WERI-Rb-1 (cell line): ENCODE results near the gene COL19A1.

Experiments
- DNase-seq: peaks from one replicate; pipeline ENCODE4 v3.0.0-alpha.2; 2020
- H3K27ac ChIP-seq: fragments of 250-450 bp; sonication (Bioruptor Pico); 2 replicates; pipeline ENCODE4 v1.5.1; 2020; ENCODE audit warnings: mild to moderate bottlenecking, moderate library complexity
- H3K27me3 ChIP-seq: fragments of 250-450 bp; sonication (Bioruptor Pico); 2 replicates; pipeline ENCODE4 v1.5.1; 2021; ENCODE audit warnings: mild to moderate bottlenecking, low read depth, moderate library complexity; ENCODE audit not compliant: insufficient read depth, severe bottlenecking
- H3K36me3 ChIP-seq: fragments of 250-450 bp; sonication (Bioruptor Pico); 2 replicates; pipeline ENCODE4 v1.5.1; 2020; ENCODE audit warnings: mild to moderate bottlenecking, moderate library complexity
- H3K4me3 ChIP-seq: 2 replicates; pipeline ENCODE4 v1.5.1; 2011; ENCODE audit warnings: low read depth, mild to moderate bottlenecking, control low read depth, low read length
- H3K9me3 ChIP-seq: fragments of 250-450 bp; sonication (Bioruptor Pico); 2 replicates; pipeline ENCODE4 v1.5.1; 2021; ENCODE audit warnings: mild to moderate bottlenecking, moderate library complexity; ENCODE audit not compliant: severe bottlenecking
- TF ChIP-seq, protein P1 (sequence below): IDR thresholded peaks from 2 replicates; pipeline ENCODE4 v1.5.1; 2011; ENCODE audit warnings: low read depth, mild to moderate bottlenecking, control low read depth, inconsistent platforms, low read length

COL19A1 gene

DNA sequence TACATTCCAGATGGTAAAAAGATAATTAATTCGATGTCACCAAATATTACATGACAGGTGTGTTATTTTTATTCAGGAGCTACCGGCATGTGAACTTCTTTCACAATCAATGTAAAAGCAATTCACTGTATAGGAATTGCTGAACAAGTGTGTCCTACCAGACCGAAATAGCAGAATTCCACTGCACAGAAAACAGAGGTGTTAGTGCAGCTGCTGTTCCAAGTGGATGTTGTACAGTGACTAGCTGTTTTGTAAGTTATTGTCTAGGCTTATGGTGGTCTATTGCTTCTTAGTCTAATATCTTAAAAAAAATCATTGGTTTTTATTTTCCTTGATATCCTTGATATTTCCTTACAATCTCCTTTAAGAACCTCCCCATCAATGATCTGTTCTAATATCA lies 107.4 kb downstream of the COL19A1 start:
- no peak overlapping the region for H3K4me3 ChIP-seq
- no peak for DNase-seq
- no peaks in the 10 kb centered on the region for H3K27me3 ChIP-seq
- no peaks in the 10 kb centered on the region for H3K9me3 ChIP-seq
- no peaks in the 10 kb centered on the region for H3K36me3 ChIP-seq
- no peak overlapping the region for H3K27ac ChIP-seq
- TF ChIP-seq, protein P1, sequence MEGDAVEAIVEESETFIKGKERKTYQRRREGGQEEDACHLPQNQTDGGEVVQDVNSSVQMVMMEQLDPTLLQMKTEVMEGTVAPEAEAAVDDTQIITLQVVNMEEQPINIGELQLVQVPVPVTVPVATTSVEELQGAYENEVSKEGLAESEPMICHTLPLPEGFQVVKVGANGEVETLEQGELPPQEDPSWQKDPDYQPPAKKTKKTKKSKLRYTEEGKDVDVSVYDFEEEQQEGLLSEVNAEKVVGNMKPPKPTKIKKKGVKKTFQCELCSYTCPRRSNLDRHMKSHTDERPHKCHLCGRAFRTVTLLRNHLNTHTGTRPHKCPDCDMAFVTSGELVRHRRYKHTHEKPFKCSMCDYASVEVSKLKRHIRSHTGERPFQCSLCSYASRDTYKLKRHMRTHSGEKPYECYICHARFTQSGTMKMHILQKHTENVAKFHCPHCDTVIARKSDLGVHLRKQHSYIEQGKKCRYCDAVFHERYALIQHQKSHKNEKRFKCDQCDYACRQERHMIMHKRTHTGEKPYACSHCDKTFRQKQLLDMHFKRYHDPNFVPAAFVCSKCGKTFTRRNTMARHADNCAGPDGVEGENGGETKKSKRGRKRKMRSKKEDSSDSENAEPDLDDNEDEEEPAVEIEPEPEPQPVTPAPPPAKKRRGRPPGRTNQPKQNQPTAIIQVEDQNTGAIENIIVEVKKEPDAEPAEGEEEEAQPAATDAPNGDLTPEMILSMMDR: no peak

DNA sequence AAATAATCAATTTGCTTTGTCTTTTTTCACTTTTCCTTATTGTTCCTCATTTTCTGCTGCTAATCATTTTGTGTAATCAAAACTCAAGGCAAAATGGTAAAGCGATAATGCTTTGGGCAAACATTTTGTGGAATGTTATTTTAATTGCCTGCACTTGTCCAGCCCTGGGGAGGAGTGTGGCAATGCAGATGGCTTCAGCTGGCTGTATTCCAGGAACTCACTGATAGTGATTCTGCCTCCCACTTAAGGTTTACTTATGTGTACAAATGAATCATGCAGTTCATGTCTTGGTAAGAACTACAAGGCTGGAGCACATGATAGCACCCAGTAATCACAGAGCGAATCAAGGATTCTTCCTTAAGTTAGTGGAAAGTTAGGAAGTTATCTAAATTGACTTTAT lies 107.8 kb downstream of the COL19A1 start:
- no peak overlapping the region for H3K4me3 ChIP-seq
- H3K36me3 ChIP-seq: no peaks in the 10 kb centered on the region
- no peaks in the 10 kb centered on the region for H3K9me3 ChIP-seq
- no peaks in the 10 kb centered on the region for H3K27me3 ChIP-seq
- H3K27ac ChIP-seq: no peak overlapping the region
- no peak for DNase-seq
- TF ChIP-seq, protein P1: no peak

DNA sequence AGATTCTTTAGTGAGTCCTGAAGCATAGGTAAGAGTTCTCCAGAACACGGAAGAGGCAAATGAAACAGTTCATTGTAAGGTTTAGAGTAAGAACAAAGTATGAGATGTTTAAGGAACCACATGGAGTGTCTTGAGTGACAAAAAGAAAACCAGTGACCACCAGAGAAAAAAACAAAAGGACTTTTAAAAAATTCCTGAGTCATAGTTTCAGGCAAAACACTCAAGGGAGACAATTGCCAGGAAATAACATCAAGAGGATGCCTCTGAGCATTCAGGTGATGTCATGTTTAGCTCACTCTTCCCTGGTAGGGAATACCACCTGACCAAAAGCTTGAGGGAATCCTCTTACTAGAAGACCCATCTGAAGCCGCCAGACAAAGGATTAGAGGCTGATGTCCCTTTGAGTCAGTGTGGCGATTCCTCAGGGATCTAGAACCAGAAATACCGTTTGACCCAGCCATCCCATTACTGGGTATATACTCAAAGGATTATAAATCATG lies 110.3 kb downstream of the COL19A1 start:
- H3K9me3 ChIP-seq: no peaks in the 10 kb centered on the region
- TF ChIP-seq, protein P1: no peak
- no peaks in the 10 kb centered on the region for H3K36me3 ChIP-seq
- peak; percentile 12 for DNase-seq
- H3K4me3 ChIP-seq: no peak overlapping the region
- no peaks in the 10 kb centered on the region for H3K27me3 ChIP-seq
- no peak overlapping the region for H3K27ac ChIP-seq

DNA sequence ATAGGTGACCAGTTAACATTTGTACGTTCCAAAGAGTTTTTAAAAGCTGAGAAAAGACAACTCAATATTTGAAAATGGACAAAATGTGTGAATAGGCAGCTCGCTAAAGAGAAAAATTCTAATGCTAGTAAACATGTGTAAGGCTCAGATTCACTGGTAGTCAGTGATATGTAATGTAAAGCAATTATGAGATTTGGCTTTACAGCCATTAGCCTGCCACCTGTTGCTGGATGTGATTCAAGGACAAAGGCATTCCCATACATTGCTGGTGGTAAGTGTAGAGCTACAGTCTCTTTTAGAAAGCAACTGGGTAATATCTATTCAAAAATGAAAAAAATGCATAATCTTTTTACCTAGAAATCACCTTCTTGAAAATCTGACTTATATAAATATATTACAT lies 114.3 kb downstream of the COL19A1 start:
- TF ChIP-seq, protein P1: no peak
- H3K27ac ChIP-seq: no peak overlapping the region

GRCh38 chr6:69984506-69984905 lies 118.2 kb downstream of the COL19A1 start:
- no peaks in the 10 kb centered on the region for H3K9me3 ChIP-seq
- no peaks in the 10 kb centered on the region for H3K27me3 ChIP-seq
- H3K4me3 ChIP-seq: no peak overlapping the region
- no peaks in the 10 kb centered on the region for H3K36me3 ChIP-seq
- TF ChIP-seq, protein P1: no peak
- H3K27ac ChIP-seq: no peak overlapping the region
- no peak for DNase-seq

More for the DNA sequence above, 114.3 kb downstream of the COL19A1 start:
- Histone ChIP-seq H3K4me3 (no peak overlapping the region), H3K9me3 (no peaks in the 10 kb centered on the region), H3K36me3 (no peaks in the 10 kb centered on the region), H3K27me3 (no peaks in the 10 kb centered on the region)
- peak; percentile 38 for DNase-seq

DNA sequence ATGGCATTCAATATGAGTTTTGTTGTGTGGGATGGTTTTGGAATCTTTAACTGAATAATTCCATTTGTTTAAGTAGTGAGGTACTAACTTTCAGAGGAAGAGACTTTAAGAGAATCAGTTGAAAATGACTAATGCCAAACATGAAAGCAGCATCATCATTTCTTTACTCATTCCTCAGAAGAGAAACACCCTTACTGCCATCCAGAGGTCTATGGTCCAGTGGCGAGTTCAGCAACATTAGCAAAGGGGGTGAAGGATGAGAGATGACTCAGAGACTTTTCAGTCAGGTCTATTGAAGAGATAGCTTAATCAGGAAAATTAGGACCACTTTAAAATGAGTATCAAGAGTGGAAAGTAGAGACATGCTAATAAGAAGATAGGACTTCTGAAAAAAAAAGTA lies 118.8 kb downstream of the COL19A1 start:
- Histone ChIP-seq H3K9me3 (no peaks in the 10 kb centered on the region), H3K4me3 (no peak overlapping the region), H3K27me3 (no peaks in the 10 kb centered on the region), H3K36me3 (no peaks in the 10 kb centered on the region), H3K27ac (no peak overlapping the region)
- no peak for DNase-seq
- TF ChIP-seq, protein P1: no peak
